Cardiac muscle cell (in vitro differentiated cells and primary cell): Measurements from ENCODE around the gene EVX2. TPM values are rescaled to one million over a fixed set of nuclear protein-coding genes. Genes with fewer than 3 reads are reported as not detected.

Experiments
- DNase-seq, 2 donors: peaks; one replicate each; pipeline versions ENCODE4 v3.0.0 to v3.0.0-alpha.2; 2010 to 2017; ENCODE audit warnings: low read depth in 1 of 2, low spot score in 1 of 2
- H3K27ac ChIP-seq: fragments of 200-600 bp; sonication (generic); 2 replicates; pipeline ENCODE4 v1.5.1; 2016
- H3K27me3 ChIP-seq: fragments of 200-600 bp; sonication (generic); 2 replicates; pipeline ENCODE4 v1.6.0; 2016; ENCODE audit warnings: control low read depth
- H3K36me3 ChIP-seq: fragments of 200-600 bp; sonication (generic); 2 replicates; pipeline ENCODE4 v1.5.1; 2016; ENCODE audit warnings: control low read depth
- H3K4me1 ChIP-seq: fragments of 200-600 bp; sonication (generic); 2 replicates; pipeline ENCODE4 v1.8.1; 2017; ENCODE audit warnings: low read depth, mild to moderate bottlenecking, mixed run types
- H3K4me3 ChIP-seq: fragments of 200-600 bp; sonication (generic); 2 replicates; pipeline ENCODE4 v1.5.1; 2016; ENCODE audit warnings: mild to moderate bottlenecking
- H3K9me3 ChIP-seq: fragments of 200-600 bp; sonication (generic); 2 replicates; pipeline ENCODE4 v1.5.1; 2017; ENCODE audit warnings: low read depth, mild to moderate bottlenecking, control low read depth
- CTCF ChIP-seq: IDR thresholded peaks from 2 replicates; pipeline ENCODE4 v1.5.1; 2012; ENCODE audit warnings: low read depth, mild to moderate bottlenecking, low read length
- polyA plus RNA-seq: library from polyadenylated mRNA; unstranded; fragments of >200 nt; fragmentation: Nextera tagmentation; extraction: Ambion mirVana; gene quantifications from 2 replicates; pipeline ENCODE4 v1.2.1, GENCODE V29; 2016
- total RNA-seq: library from RNA; depleted of rRNA; stranded (reverse); fragments of >200 nt; gene quantifications from 2 replicates; pipeline ENCODE4 v1.2.3, GENCODE V29; 2016

EVX2 gene
- total and polyA plus RNA-seq, 2 experiments from 2014 or later: 0.06 to 0.28 TPM

GRCh38 chr2:176122683-176123410 lies 39.1 kb upstream of the EVX2 start, which contains the start of gene HOXD9:
Gene HOXD9, plus strand, starts transcription at chr2:176122719. Its CDS starts 50 bp downstream, at chr2:176122769.
- TF ChIP-seq CTCF: no peak
- no peak for DNase-seq
- no peak within 1 kb of the TSS for H3K27ac ChIP-seq
- peaks cover 100% of the 10 kb centered on the region for H3K27me3 ChIP-seq
- H3K4me1 ChIP-seq: no peaks in the 10 kb centered on the region
- no peaks in the 10 kb centered on the region for H3K36me3 ChIP-seq
- no peaks in the 10 kb centered on the region for H3K9me3 ChIP-seq
- peak within 1 kb of the TSS; percentile 30 for H3K4me3 ChIP-seq

GRCh38 chr2:176122052-176122682 lies 38.4 kb upstream of the EVX2 start:
- Histone ChIP-seq H3K9me3 (no peaks in the 10 kb centered on the region), H3K27ac (no peak overlapping the region), H3K27me3 (peaks cover 100% of the 10 kb centered on the region), H3K36me3 (no peaks in the 10 kb centered on the region), H3K4me3 (peak overlapping the region; percentile 30), H3K4me1 (no peaks in the 10 kb centered on the region)
- no peak for TF ChIP-seq CTCF
- no peak for DNase-seq

- H3K9me3 ChIP-seq: no peaks in the 10 kb centered on the region
- H3K36me3 ChIP-seq: no peaks in the 10 kb centered on the region
- DNase-seq: no peak
Measured at GRCh38 chr2:176121190-176122051, 37.7 kb upstream of the EVX2 start.

GRCh38 chr2:176120364-176121189 lies 36.8 kb upstream of the EVX2 start:
- Histone ChIP-seq H3K4me3 (no peak overlapping the region), H3K36me3 (no peaks in the 10 kb centered on the region), H3K27me3 (peaks cover 100% of the 10 kb centered on the region), H3K27ac (no peak overlapping the region), H3K4me1 (no peaks in the 10 kb centered on the region), H3K9me3 (no peaks in the 10 kb centered on the region)
- DNase-seq: no peak
- no peak for TF ChIP-seq CTCF

More at GRCh38 chr2:176121190-176122051, 37.7 kb upstream of the EVX2 start:
- TF ChIP-seq CTCF: no peak
- Histone ChIP-seq H3K27ac (no peak overlapping the region), H3K27me3 (peaks cover 100% of the 10 kb centered on the region), H3K4me3 (no peak overlapping the region), H3K4me1 (no peaks in the 10 kb centered on the region)
